ENCODE measurements around the gene FBXO10.

Gene FBXO10

DNA sequence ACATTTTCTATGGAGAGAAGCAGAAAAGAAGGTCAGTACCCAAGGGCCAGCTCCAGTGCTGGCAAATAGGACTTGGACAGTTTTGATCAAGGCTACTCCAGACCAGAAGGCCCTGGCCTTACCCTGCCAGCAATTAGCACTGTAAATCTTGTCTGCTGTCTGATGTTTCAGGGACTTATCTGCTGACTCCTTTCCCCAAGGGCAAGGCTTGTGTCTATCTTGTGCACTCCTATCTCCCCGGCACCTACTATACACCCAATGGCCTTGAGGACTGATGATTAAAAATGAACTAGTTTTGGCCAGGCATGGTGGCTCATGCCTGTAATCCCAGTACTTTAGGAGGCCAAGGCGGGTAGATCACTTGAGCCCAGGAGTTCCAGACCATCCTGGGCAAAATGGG is 53.2 kb downstream of the FBXO10 start:
- Histone ChIP-seq H3K9ac (ENCODE audit: low read length) (no peak overlapping the region), H4K91ac (ENCODE audit: low read length) (no peak overlapping the region), H3K9me3 (ENCODE audit: control insufficient read depth, low read length) (no peaks in the 10 kb centered on the region), H2BK12ac (ENCODE audit: low read length in 2 of 2) (no peak overlapping the region), H2BK5ac (ENCODE audit: low read depth, low read length, poor library complexity, severe bottlenecking) (no peak overlapping the region), H3K14ac (ENCODE audit: low read length in 2 of 2) (no peak overlapping the region), H3K4me3 (ENCODE audit: insufficient read depth in 1 of 2, low read depth in 1 of 2, low read length in 2 of 2) (no peak overlapping the region), H2AFZ (ENCODE audit: low read depth, low read length) (no peak overlapping the region), H3K36me3 (ENCODE audit: control insufficient read depth in 1 of 2, insufficient read depth in 2 of 2, low read depth in 1 of 2, low read length in 2 of 2) (peaks cover 46 to 84% of the 10 kb centered on the region in 2 experiments), H4K8ac (ENCODE audit: low read length) (no peak overlapping the region), H2AK5ac (ENCODE audit: low read length, severe bottlenecking) (no peak overlapping the region), H3K23ac (ENCODE audit: low read length in 2 of 2) (no peak overlapping the region), H3K27ac (ENCODE audit: low read length, poor library complexity, severe bottlenecking) (no peak overlapping the region), H3K4me1 (ENCODE audit: control insufficient read depth, insufficient read depth, low read depth, low read length) (no peaks in the 10 kb centered on the region), H2BK120ac (ENCODE audit: low read depth, low read length) (no peak overlapping the region), H2BK15ac (ENCODE audit: low read depth, poor library complexity, severe bottlenecking) (no peak overlapping the region), H3K4ac (ENCODE audit: low read depth in 1 of 2, low read length in 2 of 2) (no peak overlapping the region), H3K4me2 (ENCODE audit: low read length, poor library complexity, severe bottlenecking) (no peak overlapping the region), H3K27me3 (ENCODE audit: control insufficient read depth in 1 of 2, insufficient read depth in 1 of 2, low read length in 2 of 2) (no peaks in the 10 kb centered on the region), H3K79me1 (replicated peaks; ENCODE audit: low read length, poor library complexity, severe bottlenecking) (no peaks in the 10 kb centered on the region), H3K18ac (ENCODE audit: low read depth in 1 of 2, low read length in 2 of 2) (no peak overlapping the region)
- no peak for DNase-seq
- WGBS: 94% methylated on average over 2 of the region's 2 CpGs

DNA sequence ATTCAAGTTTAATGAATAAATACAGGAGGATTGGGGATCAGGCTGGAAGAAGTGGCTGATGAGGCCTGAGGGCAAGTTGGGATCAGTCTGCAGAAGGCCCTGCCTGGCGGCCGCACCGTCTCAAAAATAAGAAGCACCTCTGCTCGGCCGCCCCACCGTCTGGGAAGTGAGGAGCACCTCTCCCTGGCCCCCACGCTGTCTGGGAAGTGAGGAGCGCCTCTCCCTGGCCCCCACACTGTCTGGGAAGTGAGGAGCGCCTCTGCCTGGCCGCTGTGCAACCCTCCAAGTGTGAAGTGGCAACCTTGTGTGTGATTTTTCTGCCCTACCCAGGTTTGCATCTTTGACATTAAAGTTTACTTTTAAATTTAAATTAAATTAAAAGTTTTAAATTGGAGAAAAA is 55.1 kb downstream of the FBXO10 start:
- Histone ChIP-seq H3K9ac (ENCODE audit: low read length) (no peak overlapping the region), H3K4me2 (ENCODE audit: low read length, poor library complexity, severe bottlenecking) (no peak overlapping the region), H3K27ac (ENCODE audit: low read length, poor library complexity, severe bottlenecking) (no peak overlapping the region), H2BK120ac (ENCODE audit: low read depth, low read length) (no peak overlapping the region), H2AFZ (ENCODE audit: low read depth, low read length) (no peak overlapping the region), H3K23ac (ENCODE audit: low read length in 2 of 2) (no peak overlapping the region), H2BK12ac (ENCODE audit: low read length in 2 of 2) (no peak overlapping the region), H3K79me1 (replicated peaks; ENCODE audit: low read length, poor library complexity, severe bottlenecking) (no peaks in the 10 kb centered on the region), H2BK15ac (ENCODE audit: low read depth, poor library complexity, severe bottlenecking) (no peak overlapping the region), H3K36me3 (ENCODE audit: control insufficient read depth in 1 of 2, insufficient read depth in 2 of 2, low read depth in 1 of 2, low read length in 2 of 2) (peaks cover 55 to 86% of the 10 kb centered on the region in 2 experiments), H3K9me3 (ENCODE audit: control insufficient read depth, low read length) (no peaks in the 10 kb centered on the region), H3K4ac (ENCODE audit: low read depth in 1 of 2, low read length in 2 of 2) (no peak overlapping the region), H4K8ac (ENCODE audit: low read length) (no peak overlapping the region), H4K91ac (ENCODE audit: low read length) (no peak overlapping the region), H3K4me1 (ENCODE audit: control insufficient read depth, insufficient read depth, low read depth, low read length) (no peaks in the 10 kb centered on the region), H3K14ac (ENCODE audit: low read length in 2 of 2) (no peak overlapping the region), H3K27me3 (ENCODE audit: control insufficient read depth in 1 of 2, insufficient read depth in 1 of 2, low read length in 2 of 2) (no peaks in the 10 kb centered on the region), H2AK5ac (ENCODE audit: low read length, severe bottlenecking) (no peak overlapping the region), H2BK5ac (ENCODE audit: low read depth, low read length, poor library complexity, severe bottlenecking) (no peak overlapping the region), H3K18ac (ENCODE audit: low read depth in 1 of 2, low read length in 2 of 2) (no peak overlapping the region), H3K4me3 (ENCODE audit: insufficient read depth in 1 of 2, low read depth in 1 of 2, low read length in 2 of 2) (no peak overlapping the region)
- WGBS: 95% methylated on average over 8 of the region's 10 CpGs
- DNase-seq: no peak

DNA sequence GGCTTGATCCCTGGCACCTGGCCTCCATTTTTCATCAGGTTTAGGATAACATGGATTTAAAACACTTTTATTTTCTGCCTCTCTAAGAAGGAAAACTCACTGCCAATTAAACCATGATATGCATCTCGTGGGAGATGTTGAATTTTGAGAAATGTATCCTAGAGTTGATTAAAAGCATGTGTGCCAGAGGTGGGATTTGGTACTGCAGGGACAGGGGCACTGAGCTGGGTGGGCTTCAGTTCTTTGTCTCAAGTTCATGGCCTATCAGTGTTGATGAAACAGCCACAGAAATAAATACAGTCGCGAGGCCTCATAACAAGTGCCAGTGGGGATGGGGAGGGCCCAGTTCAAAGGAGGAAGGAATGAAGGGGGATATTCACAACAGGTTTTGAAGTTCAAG is 55.5 kb downstream of the FBXO10 start:
- no peak overlapping the region for H2BK12ac ChIP-seq (ENCODE audit: low read length in 2 of 2)
- no peaks in the 10 kb centered on the region for H3K9me3 ChIP-seq (ENCODE audit: control insufficient read depth, low read length)
- peaks cover 59 to 86% of the 10 kb centered on the region in 2 experiments for H3K36me3 ChIP-seq (ENCODE audit: control insufficient read depth in 1 of 2, insufficient read depth in 2 of 2, low read depth in 1 of 2, low read length in 2 of 2)
- H2AFZ ChIP-seq (ENCODE audit: low read depth, low read length): no peak overlapping the region
- H4K8ac ChIP-seq (ENCODE audit: low read length): no peak overlapping the region
- no peak for DNase-seq
- H3K27ac ChIP-seq (ENCODE audit: low read length, poor library complexity, severe bottlenecking): no peak overlapping the region
- no peak overlapping the region for H3K23ac ChIP-seq (ENCODE audit: low read length in 2 of 2)
- 95% methylated on average over 3 of the region's 3 CpGs for WGBS
- H2BK5ac ChIP-seq (ENCODE audit: low read depth, low read length, poor library complexity, severe bottlenecking): no peak overlapping the region
- H3K4ac ChIP-seq (ENCODE audit: low read depth in 1 of 2, low read length in 2 of 2): no peak overlapping the region
- no peak overlapping the region for H2BK120ac ChIP-seq (ENCODE audit: low read depth, low read length)
- H3K4me1 ChIP-seq (ENCODE audit: control insufficient read depth, insufficient read depth, low read depth, low read length): no peaks in the 10 kb centered on the region
- H2BK15ac ChIP-seq (ENCODE audit: low read depth, poor library complexity, severe bottlenecking): no peak overlapping the region
- H4K91ac ChIP-seq (ENCODE audit: low read length): no peak overlapping the region
- no peak overlapping the region for H3K9ac ChIP-seq (ENCODE audit: low read length)
- no peaks in the 10 kb centered on the region for H3K27me3 ChIP-seq (ENCODE audit: control insufficient read depth in 1 of 2, insufficient read depth in 1 of 2, low read length in 2 of 2)
- H2AK5ac ChIP-seq (ENCODE audit: low read length, severe bottlenecking): no peak overlapping the region
- H3K18ac ChIP-seq (ENCODE audit: low read depth in 1 of 2, low read length in 2 of 2): no peak overlapping the region
- no peaks in the 10 kb centered on the region for H3K79me1 ChIP-seq (replicated peaks; ENCODE audit: low read length, poor library complexity, severe bottlenecking)
- no peak overlapping the region for H3K14ac ChIP-seq (ENCODE audit: low read length in 2 of 2)
- H3K4me3 ChIP-seq (ENCODE audit: insufficient read depth in 1 of 2, low read depth in 1 of 2, low read length in 2 of 2): no peak overlapping the region
- H3K4me2 ChIP-seq (ENCODE audit: low read length, poor library complexity, severe bottlenecking): peak overlapping the region; percentile 12

DNA sequence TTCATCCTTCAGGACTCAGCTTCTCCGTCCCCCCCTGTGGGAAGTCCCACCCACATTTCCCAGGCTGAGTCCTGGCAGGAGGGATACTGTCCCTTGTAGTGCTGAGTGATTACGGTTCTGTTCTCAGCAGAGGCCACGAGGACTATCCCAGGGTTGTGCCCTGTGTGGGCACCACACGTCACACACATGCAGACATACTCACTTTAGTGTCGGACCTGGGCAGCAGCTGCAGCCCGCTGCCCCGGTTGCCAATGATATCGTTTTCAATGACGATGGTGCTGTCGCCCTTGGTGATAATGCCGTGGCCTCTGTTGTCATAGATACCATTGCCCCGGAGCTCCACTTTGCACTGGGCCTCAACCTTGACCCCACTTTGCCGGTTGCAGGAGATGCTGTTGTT is 58.3 kb downstream of the FBXO10 start:
- no peak overlapping the region for H3K14ac ChIP-seq (ENCODE audit: low read length in 2 of 2)
- H3K4me1 ChIP-seq (ENCODE audit: control insufficient read depth, insufficient read depth, low read depth, low read length): no peaks in the 10 kb centered on the region
- no peak overlapping the region for H3K18ac ChIP-seq (ENCODE audit: low read depth in 1 of 2, low read length in 2 of 2)
- H2AFZ ChIP-seq (ENCODE audit: low read depth, low read length): no peak overlapping the region
- H3K79me1 ChIP-seq (replicated peaks; ENCODE audit: low read length, poor library complexity, severe bottlenecking): no peaks in the 10 kb centered on the region
- no peak overlapping the region for H2BK15ac ChIP-seq (ENCODE audit: low read depth, poor library complexity, severe bottlenecking)
- H4K8ac ChIP-seq (ENCODE audit: low read length): no peak overlapping the region
- H3K36me3 ChIP-seq (ENCODE audit: control insufficient read depth in 1 of 2, insufficient read depth in 2 of 2, low read depth in 1 of 2, low read length in 2 of 2): peaks cover 47 to 85% of the 10 kb centered on the region in 2 experiments
- no peak overlapping the region for H3K9ac ChIP-seq (ENCODE audit: low read length)
- no peak overlapping the region for H2AK5ac ChIP-seq (ENCODE audit: low read length, severe bottlenecking)
- H3K4me3 ChIP-seq (ENCODE audit: insufficient read depth in 1 of 2, low read depth in 1 of 2, low read length in 2 of 2): no peak overlapping the region
- no peaks in the 10 kb centered on the region for H3K9me3 ChIP-seq (ENCODE audit: control insufficient read depth, low read length)
- no peak overlapping the region for H2BK5ac ChIP-seq (ENCODE audit: low read depth, low read length, poor library complexity, severe bottlenecking)
- no peak overlapping the region for H3K27ac ChIP-seq (ENCODE audit: low read length, poor library complexity, severe bottlenecking)
- H2BK12ac ChIP-seq (ENCODE audit: low read length in 2 of 2): no peak overlapping the region
- H3K4ac ChIP-seq (ENCODE audit: low read depth in 1 of 2, low read length in 2 of 2): no peak overlapping the region
- no peak overlapping the region for H4K91ac ChIP-seq (ENCODE audit: low read length)
- DNase-seq: no peak
- no peaks in the 10 kb centered on the region for H3K27me3 ChIP-seq (ENCODE audit: control insufficient read depth in 1 of 2, insufficient read depth in 1 of 2, low read length in 2 of 2)
- no peak overlapping the region for H2BK120ac ChIP-seq (ENCODE audit: low read depth, low read length)
- no peak overlapping the region for H3K4me2 ChIP-seq (ENCODE audit: low read length, poor library complexity, severe bottlenecking)
- H3K23ac ChIP-seq (ENCODE audit: low read length in 2 of 2): no peak overlapping the region
- WGBS: 96% methylated on average over 13 of the region's 13 CpGs

All from mesenchymal stem cell (in vitro differentiated cells and primary cell).